HG02610 (cell line): ENCODE results near the gene INPP5B.
A peak's percentile ranks its signal among the peaks of the same experiment; 100 is the strongest.

Experiments
- ATAC-seq: cut with Tn5 transposase; IDR thresholded peaks from one replicate; pipeline ENCODE4 v1.9.1; 2021; ENCODE audit warnings: mild to moderate bottlenecking, moderate library complexity; ENCODE audit not compliant: unreplicated experiment

INPP5B gene

DNA sequence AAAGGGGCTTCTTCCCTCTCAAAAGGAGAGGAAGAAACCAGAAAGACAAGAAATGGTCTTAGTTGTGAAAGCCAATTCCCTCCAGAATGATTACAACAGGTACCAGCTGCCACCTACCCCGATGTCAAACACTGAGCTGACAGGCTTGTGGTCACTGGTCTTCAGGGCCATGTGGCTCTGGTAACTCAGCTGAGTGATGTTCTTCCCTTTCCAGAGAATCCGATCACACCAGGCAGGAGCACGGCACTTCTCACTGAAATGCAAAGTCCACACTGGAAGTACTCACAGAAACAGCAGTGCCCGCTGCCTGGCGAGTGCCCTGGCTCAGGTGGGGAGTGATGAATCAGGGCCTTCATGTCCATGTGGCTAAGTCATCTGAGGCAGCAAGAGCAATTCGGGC lies 68.8 kb downstream of the INPP5B start:
- no peak for ATAC-seq

DNA sequence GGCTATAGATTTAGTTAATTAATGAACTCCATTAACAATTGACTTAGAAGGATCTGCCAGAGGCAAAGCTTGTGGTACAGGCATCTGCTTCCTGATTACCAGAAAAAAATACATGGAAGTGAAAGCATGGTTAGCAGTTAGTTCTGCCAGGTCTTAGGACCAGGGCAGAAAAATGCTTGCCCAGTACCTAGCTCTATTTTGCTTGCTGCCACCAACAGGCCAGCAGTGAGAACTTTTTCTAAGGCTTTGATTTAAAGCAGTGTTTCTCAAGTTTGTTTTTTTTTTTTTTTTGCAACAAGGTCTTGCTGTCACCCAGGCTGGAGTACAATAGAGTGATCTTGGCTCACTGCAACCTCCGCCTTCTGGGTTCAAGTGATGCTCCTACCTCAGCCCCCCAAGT lies 71.0 kb downstream of the INPP5B start:
- ATAC-seq, result no peak

DNA sequence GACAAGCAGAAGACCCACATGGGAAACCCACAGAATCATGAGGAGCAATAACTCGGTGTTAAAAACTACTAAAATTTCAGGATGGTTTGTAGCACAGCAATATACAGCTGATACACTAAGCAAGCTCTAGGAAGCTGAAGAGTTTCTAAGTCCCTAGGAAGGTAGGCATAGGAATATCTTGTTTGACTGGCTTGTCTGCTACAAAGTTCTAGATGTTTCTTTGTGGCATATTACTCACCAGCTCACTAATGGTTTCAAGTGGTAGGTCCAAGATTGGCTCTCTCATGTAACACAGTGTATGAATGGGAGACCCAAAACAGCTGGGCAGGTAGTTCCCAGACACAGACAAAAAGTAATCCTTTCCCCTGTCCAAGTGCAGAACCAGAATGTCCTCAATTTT lies 74.2 kb downstream of the INPP5B start:
- no peak for ATAC-seq

DNA sequence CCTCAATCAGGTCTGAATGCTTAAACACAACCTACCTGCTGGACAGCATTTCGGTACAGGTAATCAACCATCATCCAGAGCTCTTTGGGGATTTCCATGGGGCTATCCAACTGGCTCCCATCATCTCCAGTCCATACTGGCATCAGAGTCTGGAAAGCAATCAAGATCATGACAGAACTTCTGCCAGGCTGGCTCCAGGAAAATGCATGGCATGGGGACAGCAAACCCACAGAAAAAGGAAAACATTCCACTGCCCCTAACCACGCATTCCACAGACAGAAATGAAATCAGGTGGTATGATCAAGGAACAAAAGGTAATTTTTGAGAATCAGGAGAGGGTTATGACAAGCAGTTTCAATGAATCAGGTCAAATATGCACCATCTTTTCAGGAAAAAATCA lies 78.4 kb downstream of the INPP5B start:
- ATAC-seq, result no peak

DNA sequence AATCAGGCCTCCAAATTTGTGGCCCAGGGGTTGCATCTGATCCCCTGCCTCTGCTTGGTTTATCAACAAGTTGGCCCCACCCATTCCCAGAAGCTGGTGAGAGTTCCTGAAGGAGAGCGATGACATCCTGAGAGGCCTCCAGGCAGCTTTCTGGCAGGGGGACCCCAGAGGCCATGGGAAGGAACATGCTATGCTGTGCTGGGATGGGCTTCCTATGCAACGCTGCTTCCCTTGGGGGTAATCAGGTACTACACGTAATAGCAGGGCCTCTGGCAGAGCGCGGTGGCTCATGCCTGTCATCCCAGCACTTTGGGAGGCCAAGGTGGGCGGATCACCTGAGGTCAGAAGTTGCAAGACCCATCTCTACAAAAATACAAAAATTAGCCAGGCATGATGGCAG lies 79.1 kb downstream of the INPP5B start:
- ATAC-seq, result no peak

DNA sequence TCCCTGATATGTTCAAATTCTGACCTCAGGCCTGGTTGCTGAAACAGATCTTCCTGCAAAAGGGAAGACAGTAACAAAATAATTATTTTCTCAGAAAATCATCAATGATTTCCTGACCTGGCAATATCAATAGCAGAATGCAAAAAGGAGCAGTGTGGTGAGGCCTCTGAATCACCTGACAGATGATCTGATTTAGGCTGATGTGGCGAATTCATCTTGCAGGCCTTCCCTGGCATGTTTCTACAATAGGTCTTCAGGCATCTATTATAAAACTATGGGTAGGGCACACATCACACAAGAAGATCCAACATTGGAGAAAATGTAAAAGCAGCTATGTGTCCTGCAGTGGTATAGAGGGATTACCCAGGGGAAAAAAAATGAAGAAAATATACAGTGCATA lies 80.4 kb downstream of the INPP5B start:
- ATAC-seq, result no peak

DNA sequence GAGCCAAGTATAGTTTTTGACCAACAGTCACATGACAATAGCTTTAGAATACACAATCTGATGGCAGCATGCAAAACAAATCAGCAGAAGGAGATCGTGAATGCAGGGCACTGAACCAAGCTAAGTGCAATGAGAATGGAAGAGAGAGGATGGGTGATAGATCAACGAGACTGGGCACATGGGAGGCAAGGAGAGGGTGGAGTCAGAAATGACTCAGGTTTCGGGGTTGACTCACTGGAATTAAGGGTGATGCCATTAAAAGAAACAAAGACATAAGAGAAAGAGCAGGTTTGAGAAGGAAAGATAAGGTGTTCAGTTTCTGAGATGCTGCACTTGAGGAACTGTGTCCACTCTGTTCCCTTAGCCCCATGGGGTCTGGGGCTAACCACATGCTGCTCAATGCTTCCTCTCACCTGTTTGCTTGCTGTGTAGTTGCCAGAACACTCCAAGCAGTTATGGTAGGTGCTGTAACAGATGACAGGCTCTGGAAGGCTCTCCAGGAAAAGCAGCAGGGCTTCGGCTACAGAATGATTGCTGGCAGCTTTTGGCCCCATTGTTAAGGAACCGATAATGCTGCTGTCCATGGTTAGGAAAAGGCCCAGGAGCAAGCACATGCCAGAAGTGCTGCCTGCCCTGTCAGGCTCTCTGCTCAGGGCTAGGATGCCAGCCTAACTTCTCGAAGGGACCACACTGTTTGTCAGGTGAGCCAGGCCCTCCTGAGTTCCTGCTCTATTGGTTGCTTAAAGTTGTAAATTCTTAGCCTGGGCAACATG lies 81.3 kb downstream of the INPP5B start:
- no peak for ATAC-seq

DNA sequence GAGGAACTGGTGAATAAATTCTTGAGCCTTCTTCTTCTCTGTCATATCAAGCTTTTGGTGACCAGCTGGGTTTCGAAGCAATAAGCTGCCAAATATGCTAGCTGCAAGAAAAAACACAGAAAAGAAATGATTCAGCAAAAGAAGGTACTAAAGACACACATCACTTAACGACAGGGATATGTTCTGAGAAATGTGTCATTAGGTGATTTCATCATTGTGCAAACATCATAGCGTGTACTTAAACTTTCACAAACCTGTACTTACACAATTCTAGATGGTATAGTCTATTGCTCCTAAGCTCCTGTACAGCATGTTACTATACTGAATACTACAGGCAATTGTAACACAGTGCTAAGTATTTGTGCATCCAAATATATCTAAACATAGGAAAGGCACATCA lies 84.5 kb downstream of the INPP5B start:
- no peak for ATAC-seq

DNA sequence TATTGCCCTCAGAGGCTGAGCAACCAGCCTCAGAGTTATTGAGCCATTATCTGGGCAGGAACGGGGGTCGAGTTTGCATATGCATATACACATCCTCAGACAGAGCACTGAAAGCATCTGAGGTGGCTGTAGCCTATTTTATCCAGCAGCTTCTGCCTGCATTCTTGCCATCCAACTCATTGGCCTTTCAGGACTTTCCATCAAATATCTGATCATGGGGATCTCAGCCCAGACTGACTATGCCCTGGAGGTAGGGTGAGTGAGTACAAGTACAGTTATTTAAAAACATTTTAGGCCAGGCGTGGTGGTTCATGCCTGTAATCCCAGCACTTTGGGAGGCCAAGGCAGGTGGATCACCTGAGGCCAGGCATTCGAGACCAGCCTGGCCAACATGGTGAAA lies 85.7 kb downstream of the INPP5B start:
- no peak for ATAC-seq

DNA sequence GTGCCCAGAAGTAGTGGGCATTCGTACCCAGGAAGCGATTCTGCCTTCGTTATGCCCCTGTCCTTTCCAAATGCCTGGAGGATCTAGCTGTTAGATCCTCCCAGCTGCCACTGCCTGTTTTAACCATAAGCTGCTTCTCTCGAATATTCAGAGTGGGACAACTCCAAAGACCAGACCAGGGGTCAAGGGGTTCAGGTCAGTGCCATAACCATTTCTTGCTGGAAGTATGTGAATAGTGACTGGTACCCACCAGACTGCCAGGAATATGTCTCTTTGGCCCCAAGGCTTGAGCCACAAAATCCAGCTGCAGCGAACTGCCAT lies 86.5 kb downstream of the INPP5B start:
- ATAC-seq, result no peak

DNA sequence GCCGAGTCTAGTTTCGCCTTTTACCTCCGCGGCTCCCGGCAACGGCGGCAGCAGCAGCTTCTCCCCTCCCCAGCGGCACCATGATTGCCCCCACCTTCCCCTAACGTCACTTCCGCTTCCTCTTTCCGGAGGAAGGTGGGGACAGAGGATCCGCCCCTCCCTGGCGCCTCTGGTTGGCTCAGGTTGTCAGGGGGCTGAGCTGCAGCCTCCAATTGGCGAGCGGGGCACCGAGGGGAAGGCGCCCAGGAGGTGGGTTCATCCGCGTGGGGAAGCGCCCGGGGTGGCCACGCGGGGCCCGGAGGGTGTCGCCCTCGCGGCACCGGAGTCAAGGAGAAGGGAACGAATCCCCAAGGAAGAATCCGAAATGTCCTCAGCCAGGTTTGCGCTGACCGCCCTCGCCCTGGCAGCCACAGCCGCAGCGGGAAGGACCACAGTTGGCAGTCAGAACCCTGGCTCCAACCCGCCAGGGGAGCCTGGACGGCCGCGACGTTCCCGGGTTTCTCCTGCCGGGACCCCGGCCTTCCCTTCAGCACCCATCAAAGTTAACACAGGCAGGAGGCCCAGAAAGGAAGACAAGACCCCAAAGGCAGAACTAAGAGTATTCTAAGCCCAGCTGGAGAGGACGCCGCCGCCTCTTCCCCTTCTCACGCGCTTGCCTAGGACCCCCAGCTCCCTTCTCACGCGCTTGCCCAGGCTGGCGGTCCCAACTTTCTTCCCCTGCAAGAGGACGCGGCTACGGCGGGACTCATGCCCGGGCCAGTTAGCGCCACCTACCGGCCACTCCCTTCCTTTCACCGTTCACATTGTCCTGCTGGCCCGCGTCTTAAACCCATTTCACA lies 87.1 kb downstream of the INPP5B start, which contains the start of gene MTF1:
Gene MTF1, minus strand, starts transcription at position 86 of the 839 bp plus-strand sequence. CDS start 1,934 bp downstream, outside the sequence.
- ATAC-seq, result peak; percentile 95

DNA sequence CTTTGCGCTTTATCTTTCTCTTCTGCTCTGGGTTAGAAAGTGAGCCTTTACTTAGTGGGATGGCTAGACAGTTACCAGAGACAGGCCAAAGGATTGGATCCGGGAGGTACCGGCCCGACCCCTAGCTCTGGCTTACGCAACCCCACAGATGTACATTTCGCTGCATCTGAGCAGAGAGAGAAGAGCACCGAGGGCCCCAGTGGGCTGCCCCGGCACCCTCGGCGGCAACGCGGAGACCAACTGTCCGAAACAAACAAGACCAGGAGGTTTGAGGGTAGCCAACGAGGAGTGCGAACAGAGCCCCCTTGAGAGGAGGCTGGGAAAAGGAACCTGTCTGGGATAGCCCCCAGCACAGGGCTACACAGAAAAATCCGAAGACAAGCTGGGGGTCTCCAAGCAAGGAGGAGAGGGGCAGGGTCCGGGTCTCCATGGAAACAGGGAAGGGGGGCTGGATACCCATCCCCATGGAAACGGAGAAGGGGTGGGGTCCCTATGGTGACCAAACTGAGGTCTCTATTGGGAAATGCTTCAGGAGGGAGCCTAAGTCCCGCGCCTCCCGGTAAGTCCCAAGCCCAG lies 87.8 kb downstream of the INPP5B start:
- peak; percentile 20 for ATAC-seq

DNA sequence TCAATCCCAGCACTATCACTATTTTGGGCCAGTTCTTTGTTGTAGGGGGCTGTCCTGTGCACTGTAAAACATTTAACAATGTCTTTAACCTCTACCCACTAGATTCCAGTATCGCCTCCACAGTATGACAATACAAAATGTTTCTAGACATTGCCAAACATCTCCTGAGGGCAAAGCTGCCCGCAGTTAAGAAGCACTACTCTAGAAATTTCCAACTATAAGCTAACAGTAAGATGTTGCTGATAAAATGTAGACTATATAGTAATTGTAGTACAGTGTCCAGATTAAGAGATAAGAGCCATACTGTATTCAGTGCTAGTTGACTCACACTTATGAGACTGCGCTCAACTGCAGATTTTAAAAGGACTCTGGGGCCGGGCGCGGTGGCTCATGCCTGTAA lies 92.4 kb downstream of the INPP5B start:
- no peak for ATAC-seq

DNA sequence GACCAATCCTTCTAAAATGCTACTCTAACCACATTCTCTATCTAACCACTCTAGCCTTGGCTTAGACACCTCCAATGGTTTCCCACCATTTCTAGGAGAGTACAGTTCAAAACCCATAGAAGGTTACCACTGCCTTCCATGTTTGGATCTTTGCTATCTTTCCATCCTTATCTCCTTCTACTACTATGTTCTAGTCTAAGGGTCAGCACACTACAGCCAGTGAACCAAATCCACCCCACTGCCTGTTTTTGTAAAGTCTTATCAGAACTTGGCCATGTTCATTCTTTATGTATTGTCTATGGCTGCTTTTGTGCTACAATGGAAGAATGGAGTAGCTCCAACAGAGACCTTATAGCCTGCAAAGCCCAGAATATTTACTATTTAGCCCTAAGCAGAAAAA lies 93.7 kb downstream of the INPP5B start:
- ATAC-seq, result no peak

DNA sequence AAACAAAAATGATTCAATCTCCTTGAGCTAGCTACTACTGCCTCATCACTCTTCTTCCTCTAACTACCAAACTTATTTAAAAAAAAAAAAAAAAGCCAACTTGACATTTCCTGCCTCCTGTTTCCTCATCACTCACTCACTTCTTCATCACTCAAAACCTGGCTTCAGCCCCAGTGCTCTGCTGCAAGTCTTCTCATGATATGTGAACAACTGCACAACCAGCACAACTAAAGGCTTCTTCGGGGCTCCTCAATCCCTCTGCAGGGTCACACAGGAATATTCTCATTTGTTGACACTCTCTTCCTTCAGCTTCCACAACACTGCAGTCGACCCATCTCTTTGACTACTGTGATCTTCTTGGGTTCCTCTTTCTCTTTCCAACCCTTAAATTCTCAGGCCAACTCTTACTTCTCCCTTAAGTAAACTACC lies 95.1 kb downstream of the INPP5B start:
- ATAC-seq, result no peak

DNA sequence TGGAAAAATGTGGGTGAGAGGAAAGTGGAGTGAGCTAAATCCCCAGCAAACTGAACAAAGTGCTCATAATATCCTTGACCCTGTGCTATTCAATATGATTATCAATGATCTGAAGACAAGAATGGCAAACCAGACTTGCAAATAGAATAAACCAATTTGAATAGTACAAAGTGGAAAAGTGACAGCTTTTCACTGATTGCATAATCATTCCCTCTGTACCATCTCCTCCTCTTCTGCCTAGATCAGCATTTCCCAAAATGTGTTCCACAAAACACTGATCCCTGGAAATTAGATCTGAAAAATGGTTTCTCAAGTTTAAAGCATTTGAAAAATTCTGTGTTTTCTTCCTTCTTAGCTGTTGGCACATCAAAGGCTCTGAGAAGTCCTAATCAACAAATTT lies 95.6 kb downstream of the INPP5B start:
- no peak for ATAC-seq

DNA sequence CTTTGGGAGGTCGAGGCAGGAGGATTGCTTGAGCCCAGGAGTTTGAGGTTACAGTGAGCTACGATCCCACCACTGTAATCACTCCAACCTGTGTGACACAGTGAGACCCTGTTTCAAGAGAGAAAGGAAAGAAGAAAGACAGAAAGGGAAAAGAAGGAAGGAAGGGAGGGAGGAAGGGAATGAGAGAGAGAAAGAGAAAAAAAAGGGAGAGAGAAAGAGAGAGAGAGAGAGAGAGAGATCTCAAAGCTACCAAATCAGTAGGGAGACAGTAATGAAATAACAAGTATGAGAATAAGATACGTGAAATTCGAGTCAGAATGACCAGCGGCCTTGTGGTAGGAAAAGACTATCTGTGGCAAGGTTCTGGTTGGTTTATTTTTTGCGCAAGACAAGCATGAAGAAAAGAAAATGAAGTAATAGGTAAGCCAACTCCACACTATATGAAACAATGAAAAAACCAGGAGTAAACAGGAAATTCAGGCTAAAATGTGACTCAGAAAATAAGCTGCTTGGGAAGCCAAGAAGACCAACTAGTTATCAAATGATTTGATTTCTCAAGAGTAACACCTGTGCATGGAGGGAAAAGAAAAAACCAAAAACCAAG lies 96.4 kb downstream of the INPP5B start:
- no peak for ATAC-seq

DNA sequence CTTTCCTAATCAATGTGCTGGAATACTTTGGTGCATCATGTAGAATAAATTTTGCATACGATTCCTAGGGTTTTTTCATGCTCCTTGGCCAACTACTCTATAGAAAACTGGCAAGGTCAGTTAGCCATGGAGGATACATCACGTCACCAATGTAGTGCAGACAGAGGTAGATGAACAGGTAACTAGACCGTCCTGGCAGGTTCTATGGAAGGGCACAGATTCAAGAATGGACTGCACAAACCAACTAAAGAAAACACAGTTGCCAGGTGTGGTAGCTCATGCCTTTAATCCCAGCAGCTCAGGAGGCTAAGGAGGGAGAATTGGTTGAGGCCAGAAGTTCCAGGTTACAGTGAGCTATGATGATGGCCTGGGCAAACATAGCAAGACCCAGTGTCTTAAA lies 97.4 kb downstream of the INPP5B start:
- no peak for ATAC-seq

DNA sequence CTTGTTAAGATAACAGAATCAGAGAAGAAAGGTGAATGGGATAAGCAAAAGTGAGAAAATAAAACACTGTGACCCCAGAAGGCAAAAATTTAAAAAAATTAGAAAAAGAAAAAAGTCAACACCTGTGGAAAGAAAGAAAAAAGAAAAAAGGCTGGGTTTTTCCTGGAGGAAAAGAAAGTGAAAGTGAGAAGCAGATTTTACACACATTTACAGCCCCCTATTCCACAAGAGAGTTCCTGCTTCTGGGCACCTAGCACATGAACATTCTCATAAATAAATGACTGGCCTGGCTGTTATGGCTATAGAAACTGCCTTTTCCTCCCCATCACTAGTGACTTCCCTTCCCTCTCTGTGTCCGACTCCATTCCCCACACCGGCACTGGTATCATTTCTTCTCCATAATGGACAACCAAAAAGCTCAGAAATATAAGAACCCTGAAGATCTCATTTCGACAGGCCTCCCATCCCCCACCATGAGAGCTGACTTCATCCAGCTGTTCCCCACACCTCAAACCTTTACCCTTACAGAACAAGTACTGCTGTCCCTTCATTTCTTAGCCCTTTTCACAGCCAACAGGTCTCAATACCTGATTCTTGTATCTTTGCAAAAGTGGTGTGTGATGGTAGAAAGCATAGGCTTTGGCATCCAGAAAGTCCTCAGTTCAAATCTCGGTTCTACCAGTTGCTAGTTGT lies 100.1 kb downstream of the INPP5B start:
- ATAC-seq, result no peak

DNA sequence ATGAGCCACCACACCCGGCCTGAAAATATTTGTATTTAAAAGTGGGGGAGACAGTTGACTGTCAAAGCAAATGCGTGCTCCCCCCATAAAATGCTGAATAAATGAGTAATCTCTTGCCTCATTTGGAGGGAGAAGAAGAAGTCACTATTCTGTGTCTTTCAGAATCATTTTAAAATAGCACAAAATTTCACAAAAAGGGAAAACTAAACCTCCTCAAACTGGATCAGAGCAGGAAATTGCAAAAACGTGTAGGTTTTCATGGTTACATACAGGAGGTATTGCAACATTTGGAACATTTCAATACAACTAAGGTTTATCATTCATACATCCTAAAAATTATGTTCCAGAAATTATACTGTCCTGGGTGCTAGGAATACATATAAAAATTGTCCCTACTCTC lies 101.1 kb downstream of the INPP5B start:
- ATAC-seq, result no peak

DNA sequence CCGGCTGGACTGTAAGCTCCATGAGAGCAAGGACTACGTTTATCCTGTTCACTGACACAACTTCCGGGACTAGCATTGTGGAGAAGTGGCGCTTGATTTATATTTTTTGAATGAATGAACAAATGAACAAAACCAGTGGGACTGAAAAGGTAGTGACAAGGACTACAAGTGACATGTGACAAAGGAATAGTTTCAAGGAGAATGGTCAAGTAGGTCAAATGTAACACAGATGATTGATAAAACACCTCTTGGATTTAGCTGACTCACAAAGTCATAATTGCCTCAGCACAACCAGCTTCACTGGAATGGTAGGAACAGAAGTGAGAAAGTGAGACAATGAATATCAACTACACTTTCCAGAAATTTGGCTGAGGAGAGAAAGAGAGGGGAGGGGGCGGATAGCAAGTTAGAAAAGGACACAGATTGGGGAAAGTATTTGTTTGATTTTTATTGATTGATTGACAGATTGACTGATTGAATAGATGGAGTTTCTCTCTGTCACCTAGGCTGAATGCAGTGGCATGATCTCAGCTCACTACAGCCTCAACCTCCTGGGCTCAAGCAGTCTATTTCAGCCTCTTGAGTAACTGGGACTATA lies 101.7 kb downstream of the INPP5B start:
- no peak for ATAC-seq
